Activated T-cell treated with anti-CD3 and anti-CD28 coated beads, Interleukin-2, amount 50 U/mL, for 4 hours (primary cell): ENCODE results near the gene LANCL2. TPM values are rescaled to one million over a fixed set of nuclear protein-coding genes. Genes with fewer than 3 reads are reported as not detected.
"Not testable (repeated sequence)": the region's sequence is repeated elsewhere in the genome, so short reads cannot be mapped to it uniquely, and the experiment has no call there.

ENCODE experiments used
- ATAC-seq, 2 donors: fragments of 200-7000 bp; cut with Tn5 transposase; one replicate each; pipeline ENCODE4 v1.10.0; 2021
- DNase-seq: peaks from one replicate; pipeline ENCODE4 v3.0.0-alpha.2; 2020
- H3K27me3 Mint-ChIP-seq: one replicate; pipeline ENCODE4 v1.8.0; 2021; ENCODE audit warnings: low read depth, mixed read lengths
- H3K36me3 Mint-ChIP-seq: one replicate; pipeline ENCODE4 v1.8.0; 2022; ENCODE audit warnings: mixed read lengths; ENCODE audit not compliant: insufficient read depth
- H3K4me1 Mint-ChIP-seq: one replicate; pipeline ENCODE4 v1.8.0; 2021; ENCODE audit warnings: low read depth, mixed read lengths
- H3K4me3 Mint-ChIP-seq: one replicate; pipeline ENCODE4 v1.8.0; 2021; ENCODE audit warnings: mild to moderate bottlenecking, moderate library complexity, mixed read lengths
- H3K9me3 Mint-ChIP-seq: one replicate; pipeline ENCODE4 v1.8.0; 2021; ENCODE audit warnings: mixed read lengths
- total RNA-seq, 3 donors: library from RNA; stranded (reverse); gene quantifications; one replicate each; pipeline ENCODE4 v1.2.1, GENCODE V29; 2021

LANCL2 gene
- total RNA-seq, 3 donors from 2014 or later = 23.3 to 26.4 (median 25.7) TPM

DNA sequence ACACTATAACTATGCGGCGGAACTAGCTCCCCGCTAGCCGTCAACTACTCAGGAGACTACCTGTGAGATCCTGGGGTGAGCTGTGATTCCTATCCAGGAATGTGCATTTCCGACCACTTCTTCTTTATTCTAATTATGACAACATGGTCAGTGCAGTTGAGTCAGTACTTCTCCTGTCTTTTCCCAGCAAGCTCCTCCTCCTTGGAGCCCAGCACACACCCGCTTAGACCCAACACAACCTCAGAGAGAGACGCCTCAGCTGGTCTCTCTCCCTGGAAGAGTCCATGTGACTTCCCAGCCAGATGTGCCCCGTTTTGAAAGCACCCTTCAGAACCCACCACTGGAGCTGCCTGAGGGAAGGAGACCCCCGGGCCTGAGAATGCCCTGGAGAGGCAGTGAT, 106.5 kb downstream of the LANCL2 start:
- not testable (repeated sequence) for H3K27me3 Mint-ChIP-seq

GRCh38 chr7:55472406-55472805, 107.3 kb downstream of the LANCL2 start:
- not testable (repeated sequence) for H3K4me3 Mint-ChIP-seq, ATAC-seq

More for the DNA sequence above, 106.5 kb downstream of the LANCL2 start:
- Mint-ChIP-seq H3K4me1 (peaks cover 80% of the 10 kb centered on the region), H3K36me3 (peaks cover 12% of the 10 kb centered on the region)
- DNase-seq, H3K9me3 Mint-ChIP-seq, ATAC-seq, H3K4me3 Mint-ChIP-seq: not testable (repeated sequence)

GRCh38 chr7:55472928-55473725, 108.0 kb downstream of the LANCL2 start:
- H3K4me3 Mint-ChIP-seq = no peak overlapping the region

More at GRCh38 chr7:55472406-55472805, 107.3 kb downstream of the LANCL2 start:
- not testable (repeated sequence) for H3K27me3 Mint-ChIP-seq, H3K9me3 Mint-ChIP-seq, DNase-seq
- Mint-ChIP-seq H3K4me1 (peaks cover 82% of the 10 kb centered on the region), H3K36me3 (peaks cover 11% of the 10 kb centered on the region)

DNA sequence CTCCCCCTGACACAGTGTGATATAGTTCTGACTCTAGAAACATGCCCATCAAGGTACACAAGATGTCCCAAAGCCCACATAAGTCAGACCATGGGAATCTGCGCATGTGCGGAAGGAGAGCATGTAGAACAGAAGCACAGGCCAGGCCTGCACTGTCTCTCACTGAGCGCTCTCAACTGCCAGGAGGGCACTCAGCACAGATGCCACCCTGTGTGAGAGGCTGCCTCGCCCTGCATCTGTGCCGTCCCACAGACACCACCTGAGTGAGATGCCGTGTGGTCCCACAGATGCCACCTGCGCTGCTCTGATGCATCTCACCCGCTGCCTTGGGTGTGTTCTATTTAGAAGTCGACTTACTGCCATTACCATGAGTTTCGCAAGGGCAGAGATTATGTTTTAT, 108.8 kb downstream of the LANCL2 start:
- Mint-ChIP-seq H3K4me1 (peaks cover 81% of the 10 kb centered on the region), H3K27me3 (no peaks in the 10 kb centered on the region), H3K9me3 (no peaks in the 10 kb centered on the region), H3K36me3 (peaks cover 16% of the 10 kb centered on the region), H3K4me3 (no peak overlapping the region)
- ATAC-seq (no peak), DNase-seq (no peak)

More at GRCh38 chr7:55472928-55473725, 108.0 kb downstream of the LANCL2 start:
- DNase-seq = no peak
- no peaks in the 10 kb centered on the region for H3K27me3 Mint-ChIP-seq
- peaks cover 15% of the 10 kb centered on the region for H3K36me3 Mint-ChIP-seq
- H3K9me3 Mint-ChIP-seq = no peaks in the 10 kb centered on the region
- ATAC-seq = no peak
- H3K4me1 Mint-ChIP-seq = peaks cover 82% of the 10 kb centered on the region

DNA sequence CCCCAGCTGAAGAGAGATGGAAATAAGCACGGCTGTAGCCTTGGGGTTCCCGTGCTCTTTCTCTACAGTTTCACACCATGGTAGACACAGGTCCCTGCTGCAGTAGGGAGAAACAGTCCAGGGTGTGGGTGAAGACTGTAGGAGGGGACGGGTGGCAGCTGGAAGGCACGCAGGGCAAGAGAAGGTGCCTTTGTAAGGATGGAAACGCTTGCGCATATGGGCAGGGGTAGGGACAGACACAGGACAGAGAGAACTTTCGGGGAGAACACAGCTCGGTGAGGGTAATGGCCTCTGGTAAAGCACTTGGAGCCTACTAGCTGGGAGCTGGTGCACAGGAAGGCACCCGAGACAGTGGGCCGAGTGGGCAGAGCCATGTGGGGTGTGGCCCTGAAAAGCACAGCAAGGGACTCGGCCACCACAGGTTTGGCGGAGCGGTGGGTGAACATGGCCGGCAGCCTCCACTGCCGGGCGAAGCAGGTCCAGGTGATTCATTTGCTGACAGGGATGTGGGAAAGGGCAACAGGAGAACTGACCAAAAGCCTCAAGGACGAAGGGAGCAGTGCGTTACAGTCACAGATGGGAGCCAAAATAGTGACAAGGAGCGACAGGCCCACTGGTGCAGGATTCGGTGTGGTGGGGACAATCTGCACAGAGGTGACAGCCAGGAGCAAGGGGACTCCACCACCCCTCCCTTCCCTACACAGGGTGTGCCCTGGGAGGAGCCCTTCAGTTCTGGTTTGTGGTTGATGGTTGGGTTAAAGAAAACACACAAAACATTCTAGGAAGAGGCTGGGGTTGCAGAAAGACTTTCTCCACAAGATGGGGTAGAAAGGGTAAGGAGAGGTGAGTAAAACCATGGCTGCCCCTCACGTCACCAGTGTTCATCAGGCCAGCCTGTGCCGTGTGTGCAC, 110.1 kb downstream of the LANCL2 start:
- Mint-ChIP-seq H3K36me3 (peaks cover 16% of the 10 kb centered on the region), H3K27me3 (no peaks in the 10 kb centered on the region), H3K9me3 (no peaks in the 10 kb centered on the region), H3K4me3 (peak overlapping the region; percentile 56), H3K4me1 (peaks cover 74% of the 10 kb centered on the region)
- ATAC-seq (peak; percentile 42 to 52), DNase-seq (no peak)

DNA sequence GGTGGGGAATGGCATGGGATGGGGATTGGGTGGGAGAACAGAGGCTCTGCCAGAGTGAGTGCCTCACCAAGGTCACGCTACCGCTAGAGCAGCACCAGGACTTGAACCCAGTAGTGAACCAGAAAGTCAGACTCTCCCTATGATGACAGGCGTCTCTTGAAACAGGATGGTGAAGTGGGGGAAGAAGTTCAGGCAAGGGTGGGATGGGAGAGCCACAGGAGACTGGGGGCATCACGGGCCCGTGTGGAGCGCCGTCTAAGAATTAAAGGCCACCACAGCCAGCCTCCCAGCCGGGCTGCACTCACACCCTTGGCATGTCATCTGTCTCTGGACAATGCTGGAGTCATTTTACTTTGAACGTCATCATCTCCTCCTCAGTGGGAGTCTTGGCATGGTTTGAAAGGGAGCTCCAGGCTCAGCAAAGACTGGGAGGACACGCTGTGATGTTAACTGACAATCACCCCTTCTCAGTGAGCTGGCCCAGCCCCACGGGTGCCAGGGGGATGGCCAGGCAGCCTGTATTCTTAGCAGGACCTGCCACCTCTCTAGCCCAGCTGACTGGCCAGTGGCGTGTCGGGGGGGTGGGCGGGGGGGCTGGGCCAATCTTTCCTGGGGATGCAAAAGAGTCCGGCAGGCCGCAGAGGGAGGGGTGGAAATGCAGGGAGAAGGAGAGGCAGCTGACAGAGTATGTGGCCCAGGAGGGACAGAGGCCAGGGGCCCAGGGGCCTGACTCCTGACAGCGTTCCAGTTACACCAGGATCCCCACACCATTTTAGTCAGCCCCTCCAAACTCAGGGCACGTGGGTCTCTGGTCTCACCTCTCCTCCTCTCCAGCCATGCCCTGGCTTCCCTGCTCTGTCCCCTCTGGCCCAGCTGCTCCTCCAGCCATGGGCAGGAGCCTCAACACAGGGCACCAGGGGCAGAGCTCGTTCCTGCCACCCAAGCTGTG, 111.0 kb downstream of the LANCL2 start:
- ATAC-seq (no peak), DNase-seq (no peak)
- peaks cover 20% of the 10 kb centered on the region for H3K36me3 Mint-ChIP-seq
- H3K9me3 Mint-ChIP-seq = no peaks in the 10 kb centered on the region
- H3K4me3 Mint-ChIP-seq = peak overlapping the region; percentile 56
- no peaks in the 10 kb centered on the region for H3K27me3 Mint-ChIP-seq
- H3K4me1 Mint-ChIP-seq = peaks cover 78% of the 10 kb centered on the region

- no peak for DNase-seq
- no peaks in the 10 kb centered on the region for H3K9me3 Mint-ChIP-seq
- no peak overlapping the region for H3K4me3 Mint-ChIP-seq
Measured at GRCh38 chr7:55476852-55477780, 112.0 kb downstream of the LANCL2 start.

DNA sequence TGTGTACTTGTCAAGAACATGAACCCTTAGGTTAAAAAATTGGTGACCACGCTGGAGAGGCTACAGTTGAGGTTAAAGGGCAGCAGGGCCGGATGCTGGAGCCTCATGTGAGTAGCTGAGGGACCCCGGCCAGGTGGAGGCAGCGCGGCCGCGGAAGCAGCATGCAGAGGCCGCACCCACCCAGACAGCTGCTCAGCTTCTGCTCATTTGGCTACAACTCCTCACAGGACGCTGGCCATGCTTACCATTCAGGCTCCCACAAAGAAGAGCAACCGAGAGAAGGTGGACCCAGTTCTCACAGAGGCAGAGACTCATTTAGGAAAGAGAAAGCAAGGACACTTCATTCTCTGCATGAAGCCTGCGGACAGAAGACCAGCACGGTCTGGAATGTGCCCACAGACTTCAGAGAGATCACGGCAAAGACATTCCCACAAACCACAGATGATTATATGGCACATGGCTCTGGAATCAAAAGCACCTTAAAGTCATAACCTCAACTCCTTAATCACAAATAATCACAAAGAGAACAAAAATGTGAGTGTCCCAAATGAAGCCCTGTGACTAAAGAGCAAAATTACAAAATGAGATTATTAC, 112.7 kb downstream of the LANCL2 start:
- ATAC-seq (no peak), DNase-seq (no peak)
- no peaks in the 10 kb centered on the region for H3K9me3 Mint-ChIP-seq
- H3K36me3 Mint-ChIP-seq = peaks cover 16% of the 10 kb centered on the region
- no peaks in the 10 kb centered on the region for H3K27me3 Mint-ChIP-seq
- H3K4me3 Mint-ChIP-seq = no peak overlapping the region
- peaks cover 81% of the 10 kb centered on the region for H3K4me1 Mint-ChIP-seq

More at GRCh38 chr7:55476852-55477780, 112.0 kb downstream of the LANCL2 start:
- H3K27me3 Mint-ChIP-seq = no peaks in the 10 kb centered on the region
- ATAC-seq = no peak
- H3K4me1 Mint-ChIP-seq = peaks cover 77% of the 10 kb centered on the region
- H3K36me3 Mint-ChIP-seq = peaks cover 16% of the 10 kb centered on the region

DNA sequence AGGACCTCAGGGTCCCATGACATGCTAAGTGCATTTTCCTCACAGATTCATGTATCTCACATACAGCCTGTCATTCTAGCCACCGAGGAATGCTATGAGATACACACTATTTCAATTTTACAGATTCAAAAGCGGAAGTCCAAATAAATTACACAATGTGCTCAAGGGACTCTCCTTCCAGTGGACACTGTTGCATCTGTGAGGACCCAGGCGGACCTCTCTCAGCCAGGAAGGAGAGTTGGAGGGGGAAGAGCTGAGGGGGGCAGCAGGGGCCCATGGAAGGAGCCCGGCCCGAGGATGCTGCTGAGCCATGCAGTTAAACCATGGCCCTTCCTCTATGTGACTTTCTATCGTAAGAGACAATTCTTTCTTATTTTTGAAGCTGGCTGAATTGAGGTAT, 113.6 kb downstream of the LANCL2 start:
- ATAC-seq = no peak
- H3K9me3 Mint-ChIP-seq = no peaks in the 10 kb centered on the region
- peaks cover 80% of the 10 kb centered on the region for H3K4me1 Mint-ChIP-seq
- no peak overlapping the region for H3K4me3 Mint-ChIP-seq
- DNase-seq = no peak
- H3K27me3 Mint-ChIP-seq = no peaks in the 10 kb centered on the region
- peaks cover 18% of the 10 kb centered on the region for H3K36me3 Mint-ChIP-seq

- ATAC-seq = no peak
- Mint-ChIP-seq H3K36me3 (peaks cover 35% of the 10 kb centered on the region), H3K9me3 (no peaks in the 10 kb centered on the region)
Measured at GRCh38 chr7:55481155-55481554, 116.0 kb downstream of the LANCL2 start.

DNA sequence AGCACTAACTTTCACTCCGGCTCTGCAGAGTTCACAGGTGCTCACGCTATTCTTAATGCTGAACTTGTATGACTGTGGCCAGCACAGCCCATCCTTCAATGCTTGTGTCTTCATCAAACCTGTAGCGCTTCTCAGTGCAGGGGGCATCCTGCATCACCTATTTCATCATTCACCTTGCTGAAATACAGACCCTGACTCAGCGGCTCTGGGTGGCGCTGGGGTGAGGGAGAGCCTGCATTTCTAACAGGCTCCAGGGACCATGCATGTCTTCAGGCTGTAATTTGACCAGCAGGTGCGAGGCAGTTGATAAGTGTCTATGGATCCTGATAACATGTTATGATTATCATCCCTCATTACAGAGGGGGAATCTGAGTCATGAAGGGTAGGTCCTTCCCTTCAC, 117.9 kb downstream of the LANCL2 start:
- Mint-ChIP-seq H3K4me3 (no peak overlapping the region), H3K9me3 (no peaks in the 10 kb centered on the region), H3K27me3 (no peaks in the 10 kb centered on the region), H3K36me3 (peaks cover 35% of the 10 kb centered on the region), H3K4me1 (peaks cover 73% of the 10 kb centered on the region)
- DNase-seq (no peak), ATAC-seq (peak in 1 of 2 donors; percentile 39)

More at GRCh38 chr7:55481155-55481554, 116.0 kb downstream of the LANCL2 start:
- no peak for DNase-seq
- Mint-ChIP-seq H3K4me1 (peaks cover 76% of the 10 kb centered on the region), H3K27me3 (no peaks in the 10 kb centered on the region), H3K4me3 (no peak overlapping the region)
